Caco-2 (cell line): ENCODE results near the gene ELMO1. TPM values are rescaled to one million over a fixed set of nuclear protein-coding genes. Genes with fewer than 3 reads are reported as not detected.

Source experiments
- BruUV-seq: library from RNA; stranded (reverse); fragments of 400-500 nt; replicated peaks from 2 replicates; lab custom pipeline; 2021; lab: Mats Ljungman, UMichigan
- CTCF ChIA-PET: fragments of 300-600 bp; sonication (Branson Sonifier 250); formaldehyde crosslinking; loops from one replicate; lab custom pipeline; 2022; ENCODE audit warnings: antibody characterized with exemption; lab: Charles Lee
- POLR2A ChIA-PET: fragments of 300-600 bp; sonication (Branson Sonifier 250); formaldehyde crosslinking; loops from one replicate; lab custom pipeline; 2022; ENCODE audit warnings: antibody characterized with exemption; lab: Charles Lee
- DNase-seq, 2 experiments: peaks; one replicate each; pipeline versions ENCODE4 v3.0.0 to v3.0.0-alpha.2; 2020 to 2022
- H3K27me3 ChIP-seq: replicated peaks from 2 replicates; pipeline ENCODE4 v1.6.0; 2011; ENCODE audit warnings: low read length; ENCODE audit not compliant: control insufficient read depth, insufficient read depth
- H3K36me3 ChIP-seq: 2 replicates; pipeline ENCODE4 v1.5.1; 2011; ENCODE audit warnings: low read length; ENCODE audit not compliant: control insufficient read depth, insufficient read depth
- H3K4me1 ChIP-seq: fragments of 250-450 bp; sonication (Bioruptor Pico); 2 replicates; pipeline ENCODE4 v1.5.1; 2020; ENCODE audit warnings: mild to moderate bottlenecking
- H3K4me3 ChIP-seq: 2 replicates; pipeline ENCODE4 v1.5.1; 2011; ENCODE audit warnings: low read depth, mild to moderate bottlenecking, control low read depth, low read length
- H3K9me3 ChIP-seq: fragments of 250-450 bp; sonication (Bioruptor Pico); 2 replicates; pipeline ENCODE4 v1.5.1; 2020; ENCODE audit warnings: mild to moderate bottlenecking, moderate library complexity
- H3K27ac Mint-ChIP-seq: one replicate; pipeline ENCODE4 v1.8.0; 2022; ENCODE audit warnings: mixed read lengths; ENCODE audit not compliant: unreplicated experiment
- H3K27me3 Mint-ChIP-seq: one replicate; pipeline ENCODE4 v1.8.0; 2022; ENCODE audit warnings: mixed read lengths; ENCODE audit not compliant: insufficient read depth, unreplicated experiment
- H3K36me3 Mint-ChIP-seq: one replicate; pipeline ENCODE4 v1.8.0; 2022; ENCODE audit warnings: mild to moderate bottlenecking, mixed read lengths; ENCODE audit not compliant: insufficient read depth, unreplicated experiment
- H3K4me1 Mint-ChIP-seq: one replicate; pipeline ENCODE4 v1.8.0; 2022; ENCODE audit warnings: low read depth, mixed read lengths; ENCODE audit not compliant: unreplicated experiment
- H3K4me3 Mint-ChIP-seq: one replicate; pipeline ENCODE4 v1.8.0; 2022; ENCODE audit warnings: mild to moderate bottlenecking, moderate library complexity, mixed read lengths; ENCODE audit not compliant: unreplicated experiment
- H3K9me3 Mint-ChIP-seq: one replicate; pipeline ENCODE4 v1.8.0; 2022; ENCODE audit warnings: mixed read lengths; ENCODE audit not compliant: unreplicated experiment
- intact Hi-C: fragments of 100-400 bp; cut with micrococcal nuclease; formaldehyde crosslinking; loops from one replicate; pipeline ENCODE4 v1.10.0; 2022; ENCODE audit not compliant: unreplicated experiment
- total RNA-seq: library from RNA; stranded (reverse); gene quantifications from 2 replicates; pipeline ENCODE4 v1.2.3, GENCODE V29; 2022
- TF ChIP-seq, protein P1 (sequence below), 2 experiments: fragments of 200-600 bp in 1 of 2; IDR thresholded peaks; 1 replicate in 1 of 2; 2 replicates in 1 of 2; pipeline versions ENCODE4 v1.5.1 to v1.8.0; 2011 to 2022; ENCODE audit warnings: antibody characterized with exemption in 1 of 2, control low read depth in 1 of 2, inconsistent platforms in 1 of 2, low read depth in 1 of 2, low read length in 1 of 2, mild to moderate bottlenecking in 1 of 2, moderate library complexity in 1 of 2; ENCODE audit not compliant: insufficient read depth in 1 of 2, severe bottlenecking in 1 of 2, unreplicated experiment in 1 of 2

Gene ELMO1
- total RNA-seq, 1 experiment from 2014 or later, result 0.14 TPM

DNA sequence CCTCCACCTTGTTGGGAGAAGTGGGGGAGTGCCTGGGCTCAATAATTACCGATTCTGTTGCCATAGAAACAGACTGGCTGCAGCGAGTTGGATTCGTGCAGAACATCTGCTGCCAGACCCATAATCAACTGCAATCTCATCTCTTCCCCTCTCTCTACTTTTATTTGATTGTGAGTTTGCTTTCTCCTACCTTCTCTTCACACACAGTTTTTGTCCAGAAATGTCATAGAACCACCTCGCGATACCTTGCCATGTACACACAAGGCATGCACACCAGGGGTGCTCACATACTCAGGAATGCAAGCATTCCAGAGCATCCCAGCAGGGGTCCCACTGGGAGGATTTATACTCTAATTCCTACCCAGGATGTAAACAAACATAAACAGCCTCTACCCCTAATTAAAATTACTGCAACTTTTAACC, 462.1 kb downstream of the ELMO1 start:
- Mint-ChIP-seq H3K9me3 (peaks cover 27% of the 10 kb centered on the region), H3K36me3 (no peaks in the 10 kb centered on the region), H3K27ac (no peak overlapping the region), H3K4me3 (no peak overlapping the region), H3K27me3 (no peaks in the 10 kb centered on the region), H3K4me1 (no peaks in the 10 kb centered on the region)
- peaks cover 9% of the 10 kb centered on the region; the same call in 1 of the 2 replicates for H3K4me1 ChIP-seq
- no peaks in the 10 kb centered on the region for H3K9me3 ChIP-seq
- POLR2A ChIA-PET, result no interaction called here
- no peaks in the 10 kb centered on the region for H3K27me3 ChIP-seq
- no peaks in the 10 kb centered on the region for H3K36me3 ChIP-seq
- TF ChIP-seq, protein P1, sequence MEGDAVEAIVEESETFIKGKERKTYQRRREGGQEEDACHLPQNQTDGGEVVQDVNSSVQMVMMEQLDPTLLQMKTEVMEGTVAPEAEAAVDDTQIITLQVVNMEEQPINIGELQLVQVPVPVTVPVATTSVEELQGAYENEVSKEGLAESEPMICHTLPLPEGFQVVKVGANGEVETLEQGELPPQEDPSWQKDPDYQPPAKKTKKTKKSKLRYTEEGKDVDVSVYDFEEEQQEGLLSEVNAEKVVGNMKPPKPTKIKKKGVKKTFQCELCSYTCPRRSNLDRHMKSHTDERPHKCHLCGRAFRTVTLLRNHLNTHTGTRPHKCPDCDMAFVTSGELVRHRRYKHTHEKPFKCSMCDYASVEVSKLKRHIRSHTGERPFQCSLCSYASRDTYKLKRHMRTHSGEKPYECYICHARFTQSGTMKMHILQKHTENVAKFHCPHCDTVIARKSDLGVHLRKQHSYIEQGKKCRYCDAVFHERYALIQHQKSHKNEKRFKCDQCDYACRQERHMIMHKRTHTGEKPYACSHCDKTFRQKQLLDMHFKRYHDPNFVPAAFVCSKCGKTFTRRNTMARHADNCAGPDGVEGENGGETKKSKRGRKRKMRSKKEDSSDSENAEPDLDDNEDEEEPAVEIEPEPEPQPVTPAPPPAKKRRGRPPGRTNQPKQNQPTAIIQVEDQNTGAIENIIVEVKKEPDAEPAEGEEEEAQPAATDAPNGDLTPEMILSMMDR (IDR thresholded peaks at IDR 0.05; ENCODE audit: insufficient read depth in 1 of 2, low read depth in 1 of 2, low read length in 1 of 2, severe bottlenecking in 1 of 2, unreplicated experiment in 1 of 2), result no peak
- BruUV-seq, result no TSS peak
- H3K4me3 ChIP-seq, result no peak overlapping the region
- CTCF ChIA-PET, result interaction anchor here (1.1 to 2.3 kb wide), 3 partner anchors 19 to 210 kb away, joined by 3 to 8 read pairs (median 3); no protein-coding TSS in a partner anchor
- no peak for DNase-seq
- intact Hi-C loops, result no loop called here

DNA sequence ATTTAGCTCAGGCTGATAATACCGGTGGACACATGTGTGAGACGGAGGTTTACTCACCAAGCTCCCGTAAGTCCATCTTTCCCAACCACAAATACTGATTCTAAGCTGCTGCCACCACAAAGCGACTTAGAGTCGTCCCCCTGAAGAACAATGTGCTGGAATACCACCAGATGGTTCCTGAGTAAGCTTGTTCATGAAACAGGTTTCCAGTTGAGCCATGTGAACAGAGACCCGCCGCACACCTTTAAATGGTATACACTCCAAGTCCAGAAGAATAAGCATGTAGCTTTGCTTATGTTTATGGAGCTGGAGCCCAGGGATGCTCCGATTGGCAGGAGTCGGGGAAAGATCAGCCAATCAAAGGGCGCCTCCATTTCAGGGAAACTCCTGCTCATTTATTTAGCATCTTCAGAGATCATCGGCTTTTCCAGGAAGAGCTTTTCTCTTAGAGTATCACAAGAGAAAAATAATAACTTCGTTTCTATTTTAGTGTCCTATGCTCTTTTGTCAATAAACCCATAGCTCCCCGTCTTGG, 462.7 kb downstream of the ELMO1 start:
- H3K27ac Mint-ChIP-seq, result no peak overlapping the region
- no peak overlapping the region for H3K4me3 Mint-ChIP-seq
- TF ChIP-seq, protein P1 (IDR thresholded peaks at IDR 0.05; ENCODE audit: insufficient read depth in 1 of 2, low read depth in 1 of 2, low read length in 1 of 2, severe bottlenecking in 1 of 2, unreplicated experiment in 1 of 2), result no peak
- ChIA-PET CTCF (interaction anchor here (1.3 to 2.3 kb wide), 2 partner anchors 19 to 196 kb away, joined by 3 to 8 read pairs; no protein-coding TSS in a partner anchor), POLR2A (no interaction called here)
- no peaks in the 10 kb centered on the region for H3K36me3 ChIP-seq
- no peaks in the 10 kb centered on the region for H3K36me3 Mint-ChIP-seq
- peaks cover 9% of the 10 kb centered on the region; the same call in 1 of the 2 replicates for H3K4me1 ChIP-seq
- H3K4me3 ChIP-seq, result no peak overlapping the region
- H3K27me3 ChIP-seq, result no peaks in the 10 kb centered on the region
- intact Hi-C loops, result no loop called here
- H3K4me1 Mint-ChIP-seq, result no peaks in the 10 kb centered on the region
- peaks cover 33% of the 10 kb centered on the region for H3K9me3 Mint-ChIP-seq
- H3K27me3 Mint-ChIP-seq, result no peaks in the 10 kb centered on the region
- no TSS peak for BruUV-seq
- no peaks in the 10 kb centered on the region for H3K9me3 ChIP-seq
- DNase-seq, result no peak

DNA sequence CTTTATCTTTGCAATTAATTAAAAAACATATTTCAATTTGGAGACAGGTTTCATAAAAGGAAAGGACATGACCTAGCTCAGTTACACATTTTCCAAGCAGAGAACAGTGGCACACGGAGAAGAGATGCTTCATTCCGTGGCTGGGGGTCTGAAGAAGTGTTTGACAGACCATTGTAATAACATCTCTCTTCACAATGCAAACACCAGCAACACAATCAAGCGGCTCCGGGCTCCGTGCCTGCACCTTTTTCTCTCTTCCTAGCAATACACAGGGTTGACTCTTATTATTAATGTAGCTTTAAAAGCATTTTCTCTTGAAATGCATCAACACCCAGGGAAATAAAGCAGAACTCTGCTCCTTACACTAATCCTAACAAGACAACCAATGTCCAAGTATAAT, 463.3 kb downstream of the ELMO1 start:
- H3K27me3 ChIP-seq, result no peaks in the 10 kb centered on the region
- DNase-seq, result no peak
- Mint-ChIP-seq H3K27ac (no peak overlapping the region), H3K9me3 (peaks cover 33% of the 10 kb centered on the region), H3K4me3 (no peak overlapping the region), H3K4me1 (no peaks in the 10 kb centered on the region), H3K36me3 (no peaks in the 10 kb centered on the region), H3K27me3 (no peaks in the 10 kb centered on the region)
- H3K4me1 ChIP-seq, result peaks cover 9% of the 10 kb centered on the region; the same call in 1 of the 2 replicates
- BruUV-seq, result no TSS peak
- intact Hi-C loops, result no loop called here
- TF ChIP-seq, protein P1 (IDR thresholded peaks at IDR 0.05; ENCODE audit: insufficient read depth in 1 of 2, low read depth in 1 of 2, low read length in 1 of 2, severe bottlenecking in 1 of 2, unreplicated experiment in 1 of 2), result no peak
- no peaks in the 10 kb centered on the region for H3K9me3 ChIP-seq
- H3K36me3 ChIP-seq, result no peaks in the 10 kb centered on the region
- CTCF ChIA-PET, result interaction anchor here (2.3 kb wide), 1 partner anchor 197 kb away, joined by 8 read pairs; no protein-coding TSS in a partner anchor
- POLR2A ChIA-PET, result no interaction called here
- H3K4me3 ChIP-seq, result no peak overlapping the region
